ENCODE data around the gene DEFB129. TPM values are rescaled to one million over a fixed set of nuclear protein-coding genes. Genes with fewer than 3 reads are reported as not detected.
A peak's percentile ranks its signal among the peaks of the same experiment; 100 is the strongest.
"Not testable (repeated sequence)": the region's sequence is repeated elsewhere in the genome, so short reads cannot be mapped to it uniquely, and the experiment has no call there.

The DEFB129 gene
- polyA plus RNA-seq (ENCODE audit: insufficient read length in 12 of 12): not detected
- long read RNA-seq, donor 1: 0 reads
- long read RNA-seq, donor 2: 0 reads
- long read RNA-seq, donor 3: 0 reads
- long read RNA-seq, donor 4: 0 reads
- long read RNA-seq, donor 5: 0 reads
- long read RNA-seq, donor 6: 0 reads
- long read RNA-seq, donor 7: 0 reads
- long read RNA-seq, donor 8: 0 reads
- long read RNA-seq, donor 9: 0 reads
- long read RNA-seq, donor 10: 0 reads
- long read RNA-seq, donor 11: 0 reads

- no peak for DNase-seq
Measured at GRCh38 chr20:226958-227357, at the start of gene DEFB129. Gene DEFB129, plus strand, starts transcription at chr20:227258. Its CDS starts 31 bp downstream, at chr20:227289.

DNA sequence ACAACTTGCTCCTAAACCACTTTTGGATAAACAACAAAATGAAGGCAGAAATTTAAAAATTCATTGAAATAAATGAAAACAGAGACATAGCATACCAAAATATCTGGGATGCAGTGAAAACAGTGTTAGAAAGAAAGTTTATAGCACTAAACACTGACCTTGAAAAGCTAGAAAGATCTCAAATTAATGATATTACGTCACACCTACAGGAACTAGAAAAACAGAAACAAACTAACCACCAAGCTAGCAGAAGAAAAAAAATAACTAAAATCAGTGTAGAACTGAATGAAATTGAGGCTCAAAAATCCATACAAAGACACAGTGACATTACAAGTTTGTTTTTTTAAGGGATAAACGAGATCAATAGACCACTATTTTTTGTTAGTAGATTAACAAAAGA lies 42.8 kb upstream of the DEFB129 start:
- no peak for DNase-seq

DNA sequence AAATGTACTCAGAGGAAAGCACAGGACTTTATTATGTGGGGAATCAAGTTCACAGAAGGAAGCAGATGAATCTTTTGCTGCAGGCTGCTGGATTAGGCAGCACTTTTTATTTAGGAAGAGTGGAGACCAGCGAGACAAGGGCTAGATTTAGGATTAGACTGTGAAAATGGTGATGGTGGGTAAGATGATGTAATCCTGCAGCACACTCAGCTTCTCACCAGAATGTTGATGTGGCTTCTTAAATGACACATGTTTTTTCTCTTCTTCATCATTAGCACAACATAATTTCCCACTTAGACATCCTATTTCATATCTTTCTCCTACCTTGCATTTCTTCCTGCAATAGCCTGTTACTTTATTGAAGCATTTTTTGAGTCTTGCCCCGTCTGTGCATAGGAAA lies 39.3 kb upstream of the DEFB129 start:
- DNase-seq: no peak

GRCh38 chr20:189611-190010 lies 37.4 kb upstream of the DEFB129 start, which contains the start of gene DEFB128:
Gene DEFB128, minus strand, starts transcription at chr20:189711. Its CDS starts 88 bp downstream, at chr20:189623.
- no peak for DNase-seq

GRCh38 chr20:198225-198624 lies 28.8 kb upstream of the DEFB129 start:
- no peak for DNase-seq

- no peak for DNase-seq
Measured at GRCh38 chr20:199996-200395, 27.1 kb upstream of the DEFB129 start.

DNA sequence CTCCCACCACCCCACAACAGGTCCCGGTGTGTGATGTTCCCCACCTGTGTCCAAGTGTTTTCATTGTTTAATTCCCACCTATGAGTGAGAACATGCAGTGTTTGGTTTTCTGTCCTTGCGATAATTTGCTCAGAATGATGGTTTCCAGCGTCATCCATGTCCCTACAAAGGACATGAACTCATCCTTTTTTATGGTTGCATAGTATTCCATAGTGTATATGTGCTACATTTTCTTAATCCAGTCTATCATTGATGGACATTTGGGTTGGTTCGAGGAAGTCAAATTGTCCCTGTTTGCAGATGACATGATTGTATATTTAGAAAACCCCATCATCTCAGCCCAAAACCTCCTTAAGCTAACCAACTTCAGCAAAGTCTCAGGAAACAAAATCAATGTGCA lies 23.4 kb upstream of the DEFB129 start:
- DNase-seq: not testable (repeated sequence)

DNA sequence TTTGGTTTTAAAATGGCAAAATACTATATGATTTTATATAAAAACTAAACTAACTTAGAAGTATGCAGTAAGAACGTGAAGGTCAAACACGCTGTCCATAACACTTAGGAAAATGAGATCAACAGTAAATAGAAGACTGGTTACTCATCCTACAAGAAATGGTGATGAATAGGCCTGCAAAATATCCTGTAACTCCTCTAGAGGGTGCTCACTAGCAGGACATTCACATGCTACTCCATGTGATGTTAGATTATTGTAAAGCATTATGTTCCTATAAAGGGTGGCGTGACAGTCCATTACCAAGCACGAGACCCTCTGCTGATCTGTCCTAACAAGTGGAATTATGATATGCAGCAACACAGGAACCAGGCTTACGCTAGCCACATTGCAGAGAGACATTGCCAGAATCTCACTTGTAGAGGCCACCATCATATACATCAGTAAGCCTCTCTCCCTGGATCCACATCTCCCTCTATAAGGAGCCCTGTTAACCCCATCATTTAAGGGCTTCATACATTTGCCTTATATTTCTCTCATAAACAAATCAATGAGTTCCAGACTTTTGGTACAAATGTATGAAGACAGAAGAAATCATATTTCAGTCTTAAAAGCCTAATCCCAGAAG lies 18.0 kb upstream of the DEFB129 start:
- peak; percentile 25 for DNase-seq

DNA sequence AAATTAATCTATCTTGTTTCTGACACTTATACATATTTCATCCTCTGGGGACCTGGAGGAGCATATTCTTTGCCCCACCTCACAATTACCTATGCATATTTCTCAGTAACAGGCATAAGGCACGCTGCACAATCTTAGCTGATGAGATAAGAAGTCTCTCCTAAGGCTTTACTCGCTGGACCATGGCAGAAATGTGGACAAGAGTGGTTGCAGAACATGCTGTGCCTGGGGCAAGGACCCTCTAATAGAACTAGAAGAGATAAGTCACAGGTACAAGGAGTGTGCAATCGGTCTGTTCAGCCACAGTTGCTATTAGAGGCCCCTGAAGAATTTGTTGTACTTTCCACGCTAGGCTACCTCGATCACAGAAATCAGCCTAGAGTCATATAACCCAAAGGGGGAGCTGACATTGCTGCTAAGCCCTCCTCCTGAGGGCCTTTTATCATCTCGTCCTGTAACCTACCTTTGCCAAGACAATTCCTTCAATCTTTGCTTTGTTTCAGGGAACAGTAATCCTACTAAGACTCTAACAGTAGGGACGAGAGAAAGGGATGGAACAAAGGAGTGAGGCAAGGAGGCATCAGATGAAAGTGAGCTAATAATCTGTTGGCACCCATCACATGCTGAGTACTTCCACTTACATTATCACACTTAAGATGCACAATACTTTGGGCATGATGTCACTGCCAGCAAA lies 16.1 kb upstream of the DEFB129 start:
- DNase-seq: no peak

GRCh38 chr20:214383-214782 lies 12.7 kb upstream of the DEFB129 start:
- no peak for DNase-seq

DNA sequence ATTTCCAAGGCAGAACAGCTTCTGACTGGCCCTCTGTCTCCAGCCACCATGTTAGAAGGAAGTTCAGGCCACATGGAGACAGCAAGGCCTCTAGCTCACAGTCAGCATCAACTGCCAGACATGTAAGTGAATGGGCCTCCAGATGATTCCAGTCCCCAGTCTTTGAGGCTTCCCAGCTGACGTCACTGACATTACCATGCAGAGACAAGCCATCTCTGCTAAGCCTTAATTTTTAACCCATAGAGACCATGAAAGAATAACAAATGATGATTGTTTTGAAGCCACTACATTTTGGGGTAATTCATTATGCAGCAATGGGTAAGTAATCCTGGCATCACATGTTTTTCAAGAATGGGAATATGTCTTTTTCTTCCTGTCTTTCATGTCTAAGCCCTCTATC lies 11.3 kb upstream of the DEFB129 start:
- DNase-seq: no peak

- no peak for DNase-seq
Measured at GRCh38 chr20:217266-217665, 9.8 kb upstream of the DEFB129 start.

- no peak for DNase-seq
Measured at GRCh38 chr20:219290-220115, 7.6 kb upstream of the DEFB129 start.

DNA sequence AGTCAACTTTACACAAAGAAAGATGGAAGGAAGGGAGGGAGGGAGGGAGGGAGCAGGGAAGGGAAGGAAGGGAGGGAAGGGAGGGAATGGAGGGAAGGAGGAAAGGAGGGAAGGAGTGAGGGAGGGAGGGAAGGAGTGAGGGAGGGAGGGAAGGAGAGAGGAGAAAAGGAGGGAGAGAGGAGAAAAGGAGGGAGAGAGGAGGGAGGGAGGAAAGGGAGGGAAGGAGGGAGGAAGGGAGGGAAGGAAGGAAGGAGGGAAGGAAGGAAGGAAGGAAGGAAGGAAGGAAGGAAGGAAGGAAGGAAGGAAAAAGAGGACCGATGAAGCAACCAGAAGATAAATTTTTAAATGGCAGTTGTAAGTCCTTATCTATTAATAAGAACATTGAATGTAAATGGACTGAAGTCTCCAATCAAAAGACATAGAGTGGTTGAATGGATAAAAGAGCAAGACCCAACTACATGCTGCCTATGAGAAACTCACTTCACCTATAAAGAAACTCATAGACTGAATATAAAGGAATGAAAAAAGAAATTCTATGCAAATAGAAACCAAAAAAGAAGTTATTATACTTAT lies 5.7 kb upstream of the DEFB129 start:
- no peak for DNase-seq

- not testable (repeated sequence) for DNase-seq
Measured at GRCh38 chr20:225879-226278, 1.2 kb upstream of the DEFB129 start.

- no peak for DNase-seq
Measured at GRCh38 chr20:227439-228105, 514 bp downstream of the DEFB129 start.

DNA sequence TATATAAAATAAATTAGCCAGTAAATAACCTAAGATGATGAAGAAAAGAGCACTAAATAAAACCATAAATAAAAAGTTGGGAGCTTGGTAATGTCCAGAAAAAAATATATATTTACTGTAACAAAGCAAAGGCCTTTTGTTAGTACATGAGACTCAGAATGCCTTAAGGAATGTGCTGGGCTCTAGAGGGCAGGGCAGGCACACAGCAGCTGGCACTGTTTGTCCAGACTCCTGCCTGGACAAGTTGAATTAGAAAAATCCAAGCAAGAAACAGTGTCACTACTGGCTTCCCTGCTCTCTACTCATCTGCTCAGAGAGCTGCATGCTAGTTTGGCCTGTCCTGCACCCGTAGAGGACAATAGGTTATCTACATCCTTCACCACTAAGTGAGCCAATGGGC lies 8.8 kb downstream of the DEFB129 start:
- DNase-seq: no peak

- no peak for DNase-seq
Measured at GRCh38 chr20:237489-237888, 10.4 kb downstream of the DEFB129 start.

GRCh38 chr20:237929-238328 lies 10.9 kb downstream of the DEFB129 start:
- DNase-seq: no peak

- no peak for DNase-seq
Measured at GRCh38 chr20:242905-243304, 15.8 kb downstream of the DEFB129 start.

- DNase-seq: no peak
Measured at GRCh38 chr20:251354-251753, 24.3 kb downstream of the DEFB129 start.
